Stimulated activated CD4-positive, alpha-beta T cell treated with anti-CD3 and anti-CD28 coated beads, Interleukin-2, amount 100 ng/mL, for 48 hours (primary cell): ENCODE results near the gene BCKDHB.
"Not testable (repeated sequence)": the region's sequence is repeated elsewhere in the genome, so short reads cannot be mapped to it uniquely, and the experiment has no call there.

Source experiments
- DNase-seq, 2 donors: peaks; one replicate each; pipeline ENCODE4 v3.0.0-alpha.2; 2020

The BCKDHB gene

GRCh38 chr6:80268865-80269730 lies 162.6 kb downstream of the BCKDHB start:
- DNase-seq = no peak

- no peak for DNase-seq
Observed at GRCh38 chr6:80271074-80271473, 164.6 kb downstream of the BCKDHB start.

GRCh38 chr6:80272988-80273387 lies 166.5 kb downstream of the BCKDHB start:
- DNase-seq = no peak

GRCh38 chr6:80276861-80277260 lies 170.4 kb downstream of the BCKDHB start:
- no peak for DNase-seq

- DNase-seq = no peak
Observed at GRCh38 chr6:80277501-80277900, 171.0 kb downstream of the BCKDHB start.

GRCh38 chr6:80280262-80281010 lies 174.0 kb downstream of the BCKDHB start:
- DNase-seq = no peak

GRCh38 chr6:80282913-80283554 lies 176.6 kb downstream of the BCKDHB start:
- DNase-seq = no peak

- DNase-seq = no peak
Observed at GRCh38 chr6:80287112-80287511, 180.6 kb downstream of the BCKDHB start.

- no peak for DNase-seq
Observed at GRCh38 chr6:80287607-80288006, 181.1 kb downstream of the BCKDHB start.

- no peak for DNase-seq
Observed at GRCh38 chr6:80289727-80290126, 183.3 kb downstream of the BCKDHB start.

GRCh38 chr6:80294531-80294930 lies 188.1 kb downstream of the BCKDHB start:
- not testable (repeated sequence) for DNase-seq

GRCh38 chr6:80302716-80303115 lies 196.2 kb downstream of the BCKDHB start:
- DNase-seq = no peak

GRCh38 chr6:80304014-80304413 lies 197.5 kb downstream of the BCKDHB start:
- no peak for DNase-seq

- DNase-seq = no peak
Observed at GRCh38 chr6:80314531-80314930, 208.1 kb downstream of the BCKDHB start.

- DNase-seq = no peak
Observed at GRCh38 chr6:80316686-80317231, 210.3 kb downstream of the BCKDHB start.

GRCh38 chr6:80319196-80319595 lies 212.7 kb downstream of the BCKDHB start:
- no peak for DNase-seq

GRCh38 chr6:80321011-80321410 lies 214.5 kb downstream of the BCKDHB start:
- DNase-seq = no peak

- no peak for DNase-seq
Observed at GRCh38 chr6:80325742-80326141, 219.3 kb downstream of the BCKDHB start.

- DNase-seq = no peak
Observed at GRCh38 chr6:80328652-80329051, 222.2 kb downstream of the BCKDHB start.

- DNase-seq = no peak
Observed at GRCh38 chr6:80329496-80329895, 223.0 kb downstream of the BCKDHB start.

- no peak for DNase-seq
Observed at GRCh38 chr6:80330961-80331360, 224.5 kb downstream of the BCKDHB start.

GRCh38 chr6:80331522-80331921 lies 225.1 kb downstream of the BCKDHB start:
- DNase-seq = no peak

GRCh38 chr6:80331974-80332373 lies 225.5 kb downstream of the BCKDHB start:
- no peak for DNase-seq
